ENCODE results near the gene FMOD.

The FMOD gene

GRCh38 chr1:203361945-203362719, 11.2 kb upstream of the FMOD start:
- DNase-seq (ENCODE audit: low spot score): no peak

DNA sequence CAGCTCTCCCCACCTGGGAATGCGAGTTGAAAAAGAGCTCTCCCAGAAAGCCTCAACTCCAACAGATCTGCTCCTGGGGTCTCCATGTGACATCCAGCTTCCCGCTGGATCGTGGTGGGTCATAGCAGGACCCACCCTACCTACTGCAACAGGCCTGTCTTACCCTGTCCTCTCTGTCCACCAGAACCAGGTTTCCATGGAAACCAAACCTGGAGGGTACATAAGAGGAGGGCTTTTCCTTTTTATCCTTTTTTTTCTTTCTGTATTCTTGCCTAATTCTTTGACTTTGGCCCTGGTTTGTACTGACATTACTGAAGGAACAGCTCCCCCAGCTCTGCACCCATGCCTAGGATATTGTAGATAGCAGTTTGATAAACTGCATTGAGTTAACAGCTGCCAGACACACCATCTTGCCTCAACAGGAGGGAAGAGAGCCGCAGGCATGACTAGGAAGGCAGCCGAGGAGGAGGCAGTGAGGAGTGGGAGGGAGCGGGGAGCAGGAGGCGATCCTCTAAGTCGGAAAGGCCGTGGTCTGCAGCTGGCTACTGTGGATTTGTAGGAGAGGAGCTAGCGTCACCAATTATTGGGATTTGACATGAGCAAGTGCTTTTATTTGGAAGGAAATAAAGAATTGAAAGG, 9.7 kb upstream of the FMOD start:
- DNase-seq (ENCODE audit: low spot score): no peak

GRCh38 chr1:203359010-203359571, 8.2 kb upstream of the FMOD start:
- DNase-seq (ENCODE audit: low spot score): no peak

GRCh38 chr1:203354246-203354645, 3.3 kb upstream of the FMOD start:
- DNase-seq (ENCODE audit: low spot score): no peak

DNA sequence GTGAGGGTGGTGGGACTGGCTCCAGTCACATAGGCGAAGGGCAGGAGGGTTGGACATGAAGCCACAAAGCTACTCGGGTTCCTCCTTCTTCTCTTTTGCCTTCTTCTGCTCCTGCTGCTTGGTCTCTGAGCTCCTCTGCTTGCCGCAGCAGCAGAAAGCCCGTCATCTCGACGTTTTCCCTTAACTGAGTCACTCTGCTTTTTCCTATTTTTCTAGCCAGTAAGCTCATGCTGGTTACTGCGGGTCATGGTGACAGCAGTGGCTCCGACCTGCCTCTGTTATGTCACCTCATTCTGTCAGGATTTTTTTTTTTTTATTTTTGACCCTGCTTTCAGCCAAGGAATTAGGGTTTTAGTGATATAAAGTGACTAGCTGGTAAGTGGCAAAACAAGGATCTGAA, 2.6 kb upstream of the FMOD start:
- no peak for DNase-seq (ENCODE audit: low spot score)

DNA sequence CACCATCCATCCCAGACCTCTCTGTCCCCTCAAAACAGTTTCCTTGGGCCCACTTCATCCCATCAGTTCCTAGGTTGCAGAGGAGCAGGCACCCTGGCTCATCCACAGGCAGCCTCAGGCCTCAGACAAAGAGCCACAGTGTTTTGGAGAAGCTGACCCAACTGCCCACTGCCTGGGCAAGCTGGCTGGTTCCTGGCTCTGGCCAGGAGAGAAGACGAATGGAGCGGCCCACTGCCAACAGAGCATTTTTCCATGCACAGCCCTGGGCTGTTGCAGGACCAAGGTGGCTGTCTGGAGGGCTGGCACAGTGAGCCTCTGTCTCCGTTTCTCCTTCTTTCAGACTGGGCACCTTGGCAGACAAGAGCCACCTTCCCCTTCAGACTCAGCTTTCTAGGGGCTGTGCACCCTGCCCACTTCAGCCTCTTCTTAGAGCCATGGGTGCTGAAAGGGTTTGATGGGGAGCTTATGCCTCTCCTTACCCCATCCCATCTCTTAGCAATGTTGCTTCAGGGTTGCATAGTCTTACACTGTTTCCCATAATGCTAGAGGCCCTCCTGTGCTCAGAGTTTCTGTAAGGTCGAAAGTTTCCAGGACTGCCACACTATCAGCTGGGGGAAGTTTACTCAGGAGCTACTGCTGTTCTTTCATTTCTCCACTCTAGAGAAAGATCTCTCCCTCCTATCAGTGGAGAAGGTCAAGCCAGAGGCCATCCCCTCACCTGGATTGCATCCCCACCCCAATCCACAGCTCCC, 973 bp downstream of the FMOD start:
- DNase-seq (ENCODE audit: low spot score): peak; percentile 78

- DNase-seq (ENCODE audit: low spot score): no peak
These were observed 1.8 kb downstream of the FMOD start for GRCh38 chr1:203349166-203349565.

DNA sequence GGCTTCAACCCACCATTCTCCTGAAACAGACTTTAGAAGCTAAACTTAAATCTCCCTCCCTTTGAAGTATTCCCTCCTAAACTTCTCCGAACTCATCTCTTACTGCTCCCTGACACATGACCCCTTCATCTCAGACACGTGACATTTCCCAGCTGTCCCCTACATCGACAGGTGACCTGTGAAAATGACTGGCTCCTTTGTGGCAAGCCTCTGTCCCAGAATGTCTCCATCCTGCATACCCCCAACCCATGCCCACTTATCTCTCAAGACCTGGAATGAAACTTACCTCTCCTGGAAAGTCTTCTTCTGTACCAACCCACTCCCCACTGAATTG, 4.2 kb downstream of the FMOD start:
- DNase-seq (ENCODE audit: low spot score): no peak

DNA sequence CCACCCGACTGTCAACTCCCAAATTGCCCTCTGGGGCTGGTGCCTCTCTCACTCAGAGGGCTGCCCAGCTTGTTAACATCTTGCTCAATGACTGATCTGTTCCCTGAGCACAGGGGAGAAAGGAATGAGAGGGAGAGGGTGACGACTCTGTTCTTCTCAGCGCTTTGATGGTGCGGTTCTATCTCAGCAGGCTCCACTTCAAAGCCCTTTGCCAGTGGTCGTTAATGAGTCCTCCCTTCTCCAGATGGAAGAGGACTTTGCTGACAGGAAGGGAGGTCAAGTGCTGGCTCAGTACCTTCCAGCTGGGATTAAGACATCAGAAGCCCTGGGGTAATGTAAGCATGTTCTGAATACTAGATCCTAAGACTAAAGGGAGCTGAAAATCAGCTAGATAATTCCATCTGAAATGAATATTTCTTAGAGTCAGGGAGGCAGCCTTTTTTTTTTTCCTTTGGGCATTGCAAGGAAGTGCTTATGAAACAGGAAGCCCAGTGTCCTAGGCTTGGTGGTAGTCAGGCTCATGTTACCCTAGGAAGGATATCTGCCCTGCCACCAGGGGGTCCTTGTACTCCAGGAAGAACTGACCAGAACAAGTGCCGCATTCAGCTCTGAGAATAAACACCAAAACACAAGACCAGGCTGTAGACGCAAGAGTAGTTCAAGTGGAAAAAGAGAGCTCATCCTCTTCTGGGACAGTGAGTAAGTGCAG, 4.7 kb downstream of the FMOD start:
- DNase-seq (ENCODE audit: low spot score): no peak

GRCh38 chr1:203343956-203344754, 6.8 kb downstream of the FMOD start:
- DNase-seq (ENCODE audit: low spot score): no peak

DNA sequence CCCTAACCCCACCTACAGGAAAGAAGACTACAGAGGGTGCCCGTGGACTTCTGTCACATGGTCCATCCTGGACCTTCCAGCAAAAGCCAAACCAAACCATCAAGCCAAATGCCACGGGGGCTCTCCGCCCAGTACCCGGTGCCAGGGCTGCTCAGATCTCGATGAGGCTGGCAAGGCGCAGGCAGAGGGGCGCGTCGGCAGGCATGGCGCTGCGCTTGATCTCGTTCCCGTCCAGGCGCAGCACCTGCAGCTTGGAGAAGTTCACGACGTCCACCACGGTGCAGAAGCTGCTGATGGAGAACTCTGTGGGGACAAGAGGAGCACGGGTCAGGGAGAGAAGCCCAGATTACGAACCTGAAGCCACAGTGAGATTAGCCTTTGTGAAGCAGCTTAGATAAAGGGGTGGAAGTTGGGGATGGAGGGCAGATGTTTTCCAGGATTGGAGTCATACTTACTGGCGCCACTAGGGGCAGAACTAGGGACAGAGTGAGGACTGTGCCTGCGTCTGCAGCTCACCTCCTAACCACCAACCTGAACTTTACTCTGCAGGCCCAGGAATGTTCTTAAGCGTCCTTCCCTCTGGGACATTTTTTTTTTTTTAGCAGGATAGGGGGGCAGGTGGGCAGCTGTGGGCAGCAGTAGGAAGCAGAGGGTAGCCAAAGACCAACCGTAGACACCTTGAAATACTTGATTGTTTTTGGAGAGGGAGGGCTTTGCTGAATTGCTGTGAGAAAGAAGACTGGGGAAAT, 8.6 kb downstream of the FMOD start:
- DNase-seq (ENCODE audit: low spot score): no peak

GRCh38 chr1:203340112-203340790, 10.7 kb downstream of the FMOD start:
- DNase-seq (ENCODE audit: low spot score): peak; percentile 89

DNA sequence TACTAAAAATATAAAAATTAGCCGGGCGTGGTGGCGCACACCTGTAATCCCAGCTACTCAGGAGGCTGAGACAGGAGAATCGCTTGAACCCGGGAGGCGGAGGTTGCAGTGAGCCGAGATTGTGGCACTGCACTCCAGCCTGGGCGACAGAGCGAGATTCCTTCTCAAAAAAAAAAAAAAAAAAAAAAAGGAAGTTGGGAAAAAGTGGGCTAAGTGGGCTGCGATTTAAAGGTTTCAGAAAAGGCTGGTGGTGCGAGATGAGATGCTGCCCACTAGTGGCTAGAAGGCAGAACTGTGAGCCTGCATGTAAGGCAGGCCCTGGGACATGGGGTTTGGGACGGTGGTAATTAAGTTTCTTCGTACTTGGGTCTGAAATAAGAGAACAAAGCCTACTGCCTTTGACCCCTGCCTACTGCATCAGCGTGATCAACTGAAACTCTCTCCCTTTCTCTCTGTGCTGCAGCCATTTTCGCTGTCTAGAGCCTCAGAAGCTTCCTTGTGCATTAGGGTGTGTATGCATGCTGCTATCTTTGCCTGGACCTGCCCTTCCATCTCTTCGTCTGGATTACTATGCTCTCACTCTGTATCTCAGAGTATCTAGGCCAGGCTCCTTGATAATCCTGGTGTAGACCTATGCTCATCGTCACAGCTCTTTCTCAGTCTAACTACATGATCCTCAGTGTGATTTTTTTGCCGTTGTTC, 12.4 kb downstream of the FMOD start:
- peak; percentile 74 for DNase-seq (ENCODE audit: low spot score)

DNA sequence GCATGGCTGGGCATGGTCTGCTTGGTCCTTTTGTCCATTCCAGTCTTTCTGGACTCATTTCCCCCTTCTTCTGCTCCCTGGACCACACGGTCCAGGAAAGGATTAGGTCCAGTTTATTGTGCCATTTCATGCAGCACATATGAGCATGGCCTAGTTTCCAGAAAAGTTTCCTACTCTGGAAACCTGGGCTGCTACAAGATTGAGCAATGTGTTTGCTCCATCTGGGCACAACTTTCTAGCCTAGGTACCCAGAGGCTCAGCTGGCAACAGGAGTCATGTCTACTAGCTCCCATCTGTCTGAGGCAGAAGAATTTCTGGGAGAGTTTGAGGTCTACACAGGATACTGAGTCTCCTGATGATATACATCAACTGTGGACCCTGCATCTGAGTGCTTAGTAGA, 14.8 kb downstream of the FMOD start:
- DNase-seq (ENCODE audit: low spot score): no peak

DNA sequence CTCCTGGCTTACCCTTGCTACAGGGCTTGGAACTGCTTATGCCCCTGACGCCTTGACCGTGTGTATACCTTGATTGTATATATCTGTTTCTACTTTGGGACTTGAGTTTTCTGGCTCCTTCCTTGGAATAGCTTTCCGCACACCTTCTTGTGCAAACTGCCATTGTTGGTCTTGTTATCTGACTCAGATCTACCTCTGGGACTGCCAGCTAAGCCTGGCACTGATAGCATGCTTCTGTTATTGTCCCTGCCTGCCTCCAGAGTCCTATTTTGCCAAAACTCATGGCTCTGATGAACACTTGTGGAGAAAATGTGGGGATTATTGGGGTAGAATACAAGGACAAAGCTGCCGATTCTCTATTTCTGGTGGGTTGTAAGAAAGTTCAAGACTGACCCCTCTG, 15.4 kb downstream of the FMOD start:
- no peak for DNase-seq (ENCODE audit: low spot score)

GRCh38 chr1:203331224-203331623, 19.7 kb downstream of the FMOD start:
- DNase-seq (ENCODE audit: low spot score): no peak

GRCh38 chr1:203328714-203329122, 22.2 kb downstream of the FMOD start:
- no peak for DNase-seq (ENCODE audit: low spot score)

DNA sequence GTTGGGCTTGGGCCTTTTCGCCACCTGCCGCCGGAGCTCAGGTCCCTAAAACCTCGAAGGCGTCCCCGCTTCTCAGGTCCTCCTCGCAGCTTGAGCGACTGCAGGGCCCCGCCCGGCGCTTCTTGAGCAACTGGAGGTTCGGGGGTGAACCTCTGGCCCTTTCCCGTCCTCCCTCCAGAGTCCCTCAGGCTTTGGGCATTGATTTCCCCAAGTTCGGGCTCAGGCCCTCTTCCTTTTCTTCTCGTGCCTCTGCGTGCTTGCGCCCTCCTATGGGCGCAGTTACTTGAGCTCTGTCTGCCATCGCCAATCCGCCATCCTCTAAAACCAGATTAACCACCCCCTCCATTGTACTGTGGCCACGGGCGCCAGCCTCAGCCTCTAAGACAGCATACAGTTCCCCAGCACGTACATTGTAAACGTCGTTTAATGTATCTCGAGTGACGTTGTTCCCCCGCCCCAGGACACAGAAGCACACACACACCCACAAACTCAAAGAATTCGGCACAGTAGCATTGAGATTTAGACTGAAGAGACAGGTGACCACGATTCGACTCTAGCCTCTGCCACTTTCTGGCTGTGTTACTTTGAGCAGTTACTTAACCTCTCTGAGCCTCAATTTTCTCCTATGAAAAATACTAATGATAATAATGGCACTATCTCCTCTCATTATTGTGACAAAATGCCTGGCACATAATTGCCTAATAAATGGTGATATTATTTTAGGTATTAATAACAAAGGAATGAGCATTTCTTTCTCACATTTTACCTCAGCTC, 23.1 kb downstream of the FMOD start:
- DNase-seq (ENCODE audit: low spot score): peak; percentile 85
